Hematopoietic multipotent progenitor cell treated with erythropoietin and hydrocortisone succinate and interleukin-3 and kit ligand, for 6 days (in vitro differentiated cells): ENCODE data around the gene TCF21.
"Not testable (repeated sequence)": the region's sequence is repeated elsewhere in the genome, so short reads cannot be mapped to it uniquely, and the experiment has no call there.

Source experiments
- DNase-seq: peaks from one replicate; pipeline ENCODE4 v3.0.0-alpha.2; 2015

TCF21 gene

GRCh38 chr6:133888929-133889556 lies at the start of gene TCF21:
TCF21 (plus strand) TSS chr6:133889113; CDS start chr6:133889398, 285 bp downstream.
- no peak for DNase-seq

DNA sequence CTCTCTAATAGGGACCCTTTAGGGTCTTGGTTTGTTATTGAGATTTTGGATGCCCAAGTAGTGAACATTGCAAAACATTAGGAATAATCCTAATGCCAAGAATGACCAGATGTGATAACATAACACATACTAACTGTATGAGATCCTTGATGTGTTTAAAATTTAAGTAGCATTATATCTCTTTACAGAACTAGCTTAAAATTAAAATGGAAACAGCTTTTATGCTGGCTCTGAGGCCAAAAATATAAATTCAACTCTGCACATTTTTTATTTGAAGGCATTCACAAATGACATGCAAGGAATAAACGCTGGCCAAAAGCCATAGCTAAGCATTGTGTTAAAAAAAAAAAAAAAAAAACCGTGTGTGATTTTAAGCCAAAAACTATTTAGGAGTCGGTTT lies 47.7 kb upstream of the TCF21 start:
- no peak for DNase-seq

DNA sequence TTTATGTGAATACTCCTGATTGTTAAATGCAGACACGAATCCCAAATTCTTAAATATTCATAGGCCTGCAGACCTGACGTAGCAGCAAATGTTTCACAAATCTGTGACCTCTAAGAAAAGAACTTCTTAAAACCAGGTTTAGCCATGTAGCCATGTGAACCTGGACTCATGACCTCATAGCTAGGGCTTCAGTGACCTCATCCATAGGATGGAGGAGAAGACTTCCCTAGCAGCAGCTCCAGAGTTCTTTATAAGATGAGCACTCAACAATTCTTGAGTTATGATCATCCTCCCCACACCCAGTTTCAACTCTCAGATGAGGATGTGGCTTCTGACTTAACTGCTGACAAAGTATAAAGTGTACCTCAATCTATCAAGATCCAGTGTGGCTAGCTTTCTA lies 45.8 kb upstream of the TCF21 start:
- DNase-seq, result no peak

DNA sequence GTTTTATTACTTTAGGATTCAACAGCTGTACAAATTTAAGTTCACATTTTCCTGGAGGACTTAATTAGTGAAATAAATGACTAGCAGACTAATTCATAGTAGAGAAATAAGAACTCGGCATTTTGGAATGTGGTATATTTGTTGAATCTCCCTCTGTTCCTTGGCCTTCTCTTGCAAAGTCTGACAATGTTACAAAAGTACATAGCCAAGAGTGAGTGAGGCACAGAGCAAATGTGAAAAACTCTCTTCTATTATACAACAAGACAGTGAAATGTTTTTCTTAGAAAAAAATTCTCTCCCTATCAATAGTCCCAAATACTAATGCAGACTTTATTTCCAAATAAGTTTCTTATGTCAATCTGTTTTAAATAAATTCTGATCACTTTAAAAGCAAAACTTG lies 44.2 kb upstream of the TCF21 start:
- DNase-seq, result no peak

GRCh38 chr6:133854041-133854363 lies 34.9 kb upstream of the TCF21 start:
- no peak for DNase-seq

DNA sequence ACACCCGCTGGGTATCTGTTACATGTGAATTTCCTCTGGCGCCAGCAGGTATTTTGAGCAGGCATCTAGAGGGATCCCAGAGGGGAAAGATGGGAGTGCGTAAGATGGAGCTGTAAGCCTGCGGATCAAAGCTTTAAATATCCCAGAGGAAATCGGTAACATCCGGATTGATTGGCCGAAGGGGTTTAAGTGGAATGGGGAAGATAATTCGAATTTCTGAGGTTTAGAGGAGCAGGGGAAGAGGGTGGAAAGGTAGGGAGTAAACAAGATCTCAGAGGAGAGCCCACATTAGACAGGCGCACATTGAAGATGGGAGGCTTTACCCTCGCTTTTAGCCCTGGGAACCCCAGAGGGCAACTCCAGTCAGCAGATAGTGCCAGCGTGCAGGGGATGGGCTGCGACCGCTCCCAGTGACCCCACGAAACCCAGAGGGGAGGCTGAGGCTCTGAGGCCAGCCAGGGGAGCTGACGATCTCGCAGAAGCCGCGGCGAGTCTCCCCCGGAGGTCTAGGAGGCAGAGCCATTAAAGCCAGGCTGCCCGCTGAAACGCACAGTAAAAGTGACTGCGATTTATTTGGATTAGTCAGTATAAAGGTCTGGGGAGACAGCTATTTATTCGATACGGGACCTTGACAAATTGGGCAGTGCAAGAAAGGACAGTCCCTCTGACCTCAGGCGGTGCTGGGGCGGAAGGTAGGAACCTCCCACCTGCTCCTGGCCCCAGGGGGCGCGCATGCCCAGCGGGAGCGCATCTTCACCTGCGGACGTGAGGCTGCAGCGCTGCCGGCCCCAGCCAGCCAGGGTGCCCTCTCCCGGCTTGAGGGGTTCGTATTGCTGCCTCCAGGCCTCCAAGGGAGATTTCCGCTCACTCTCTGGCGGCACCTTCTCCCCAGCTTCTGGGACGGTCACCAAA lies 34.3 kb upstream of the TCF21 start:
- DNase-seq, result no peak

- no peak for DNase-seq
These were observed 33.5 kb upstream of the TCF21 start for GRCh38 chr6:133855276-133855990.

GRCh38 chr6:133855991-133856370 lies 32.9 kb upstream of the TCF21 start:
- no peak for DNase-seq

GRCh38 chr6:133856911-133857310 lies 32.0 kb upstream of the TCF21 start:
- no peak for DNase-seq

DNA sequence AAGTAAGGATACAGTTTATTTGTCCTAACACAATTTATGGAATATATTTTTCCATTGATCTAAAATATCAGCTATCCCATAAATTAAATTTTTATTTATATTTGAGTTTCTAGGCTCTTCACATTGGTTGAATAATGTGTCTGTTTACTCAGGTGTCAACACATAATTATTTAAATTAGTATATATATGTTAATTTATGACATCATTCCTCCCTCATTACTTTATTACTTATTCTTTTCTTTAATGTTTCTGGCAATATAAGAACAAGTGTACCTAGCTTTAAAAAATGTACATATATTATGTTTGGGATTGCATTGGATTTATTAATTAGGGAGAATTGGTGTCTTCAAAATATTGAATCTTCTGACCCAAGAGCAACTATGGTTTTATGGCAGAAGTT lies 31.2 kb upstream of the TCF21 start:
- no peak for DNase-seq

DNA sequence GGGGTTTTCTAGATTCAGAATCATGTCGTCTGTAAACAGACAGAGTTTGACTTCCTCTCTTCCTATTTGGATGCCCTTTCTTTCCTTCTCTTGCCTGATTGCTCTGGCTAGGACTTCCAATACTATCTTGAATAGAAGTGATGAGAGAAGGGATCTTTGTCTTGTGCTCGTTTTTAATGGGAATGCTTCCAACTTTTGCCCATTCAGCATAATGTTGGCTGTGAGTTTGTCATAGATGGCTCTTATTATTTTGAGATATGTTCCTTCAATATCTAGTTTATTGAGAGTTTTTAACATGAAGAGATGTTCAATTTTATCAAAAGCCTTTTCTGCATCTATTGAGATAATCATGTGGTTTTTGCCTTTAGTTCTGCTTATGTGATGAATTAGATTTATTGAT lies 27.6 kb upstream of the TCF21 start:
- not testable (repeated sequence) for DNase-seq

GRCh38 chr6:133863228-133863627 lies 25.7 kb upstream of the TCF21 start:
- no peak for DNase-seq

DNA sequence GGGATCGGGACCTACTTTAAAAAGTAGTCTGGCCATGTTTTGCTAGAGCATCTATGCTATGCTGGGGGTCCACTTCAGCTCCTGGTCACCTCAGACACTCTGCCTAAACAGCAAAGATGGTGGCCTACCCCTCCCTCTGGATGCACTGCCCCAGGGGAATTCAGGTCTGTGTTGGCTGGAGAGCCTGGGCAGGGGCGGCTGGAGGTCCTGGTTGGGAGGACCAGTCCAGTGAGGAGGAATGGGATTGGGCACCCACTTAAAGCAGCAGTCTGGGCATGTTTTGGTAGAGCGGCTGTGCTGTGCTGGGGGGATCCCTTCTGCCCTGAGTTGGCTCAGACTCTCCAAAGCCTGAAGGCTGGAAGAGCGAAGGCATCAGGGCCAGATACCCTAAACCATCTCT lies 23.2 kb upstream of the TCF21 start:
- no peak for DNase-seq

DNA sequence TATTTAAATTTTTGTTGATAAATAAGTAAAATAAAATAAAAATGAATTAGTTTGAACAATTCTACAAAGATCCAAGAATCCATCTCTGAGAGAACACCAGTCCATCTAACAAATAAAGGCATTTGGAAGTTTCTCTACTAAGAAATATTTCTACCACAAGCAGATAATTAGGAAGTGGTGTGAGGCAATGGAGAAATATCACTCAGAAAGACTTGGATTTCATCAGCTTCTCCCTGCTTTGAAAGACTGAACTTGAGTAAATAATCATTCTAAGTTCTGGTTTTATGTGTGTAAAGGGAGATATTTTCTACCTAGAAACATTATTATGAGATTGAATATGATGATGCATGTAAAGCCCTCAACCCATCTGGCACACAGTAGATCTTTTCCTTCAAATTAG lies 17.8 kb upstream of the TCF21 start:
- no peak for DNase-seq

GRCh38 chr6:133873538-133873937 lies 15.4 kb upstream of the TCF21 start:
- DNase-seq, result no peak

- no peak for DNase-seq
These were observed 11.8 kb upstream of the TCF21 start for GRCh38 chr6:133877116-133877515.

- no peak for DNase-seq
These were observed 8.9 kb upstream of the TCF21 start for GRCh38 chr6:133880006-133880405.

DNA sequence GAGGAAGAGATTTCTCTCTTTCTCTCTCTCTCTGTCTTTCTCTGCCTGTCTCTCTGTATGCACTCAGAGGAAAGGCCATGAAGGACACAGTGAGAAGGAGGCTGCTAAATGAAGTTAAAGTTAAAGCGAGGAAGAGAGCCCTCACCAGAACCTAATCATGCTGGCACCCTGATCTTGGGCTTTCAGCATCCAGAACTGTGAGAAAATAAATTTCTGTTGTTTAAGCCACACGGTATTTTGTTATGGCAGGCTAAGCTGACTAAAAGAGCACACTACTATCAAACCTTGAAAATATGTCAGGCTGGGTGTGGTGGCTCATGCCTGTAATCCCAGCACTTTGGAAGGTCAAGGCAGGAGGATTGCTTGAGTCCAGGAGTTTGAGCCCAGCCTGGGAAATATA lies 8.0 kb upstream of the TCF21 start:
- no peak for DNase-seq

DNA sequence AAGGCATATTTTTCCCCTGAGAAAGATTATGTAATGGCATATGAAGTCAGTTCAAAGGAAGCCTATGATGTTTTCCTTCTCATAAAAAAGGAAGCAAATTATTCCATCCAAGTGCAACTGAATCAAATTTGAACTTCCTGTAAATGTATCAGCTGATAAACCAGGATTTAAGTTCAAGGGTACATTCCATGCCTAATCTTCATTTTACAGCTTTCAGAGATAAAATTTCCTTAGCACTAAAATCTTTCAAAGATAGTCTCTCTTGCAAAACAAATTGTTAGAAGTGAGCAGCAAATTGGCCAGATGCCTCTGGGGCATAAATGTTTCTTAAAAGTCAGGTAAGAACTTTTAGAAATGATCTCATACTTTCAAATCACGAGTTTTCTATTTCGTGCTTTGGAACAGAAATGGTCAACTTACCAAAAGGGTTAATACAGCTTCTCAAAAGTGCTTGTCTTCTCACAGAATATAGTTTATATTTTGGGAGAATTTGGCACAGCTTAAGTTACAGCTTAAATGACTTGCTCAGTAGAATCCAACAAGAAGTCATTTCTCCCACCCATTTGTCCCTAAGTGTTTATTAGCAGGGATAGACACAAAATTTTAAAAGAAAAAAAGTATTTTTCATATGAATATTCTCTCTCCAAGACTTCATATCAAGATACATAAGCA lies 2.7 kb upstream of the TCF21 start:
- no peak for DNase-seq

DNA sequence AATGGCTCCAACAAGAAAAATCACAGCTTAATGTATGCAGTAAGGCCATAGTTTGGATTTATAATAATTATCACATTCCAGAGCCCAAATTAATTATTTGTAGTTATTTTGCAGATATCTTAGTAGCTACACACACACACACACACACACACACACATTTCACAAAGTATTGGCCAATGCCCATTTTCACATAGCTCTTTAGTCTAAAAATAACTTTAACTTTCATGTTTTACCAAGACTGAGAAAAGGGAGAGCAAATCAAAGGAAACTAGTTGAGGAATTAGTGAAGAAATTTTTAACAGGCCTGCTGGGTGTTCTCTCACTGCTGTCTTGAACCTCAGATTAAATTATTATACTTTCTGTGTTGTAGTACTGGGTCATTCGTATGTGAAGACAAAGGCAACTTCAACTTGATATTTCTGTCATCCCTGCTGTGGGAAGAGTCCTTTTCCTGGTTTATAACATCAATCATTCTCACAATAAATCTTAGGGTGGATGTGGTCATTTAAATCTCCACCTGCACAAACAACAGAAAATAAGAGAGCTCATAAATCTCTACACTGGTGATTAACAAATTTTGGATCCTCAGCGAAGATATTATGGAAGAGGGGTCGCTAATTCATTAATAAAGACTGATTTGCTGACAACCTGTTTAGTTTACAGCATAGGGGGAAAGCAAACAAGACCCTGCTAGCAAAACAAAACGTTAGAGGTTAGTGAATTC lies 1.6 kb upstream of the TCF21 start:
- no peak for DNase-seq

GRCh38 chr6:133887880-133888230 lies 1.1 kb upstream of the TCF21 start:
- DNase-seq, result no peak

DNA sequence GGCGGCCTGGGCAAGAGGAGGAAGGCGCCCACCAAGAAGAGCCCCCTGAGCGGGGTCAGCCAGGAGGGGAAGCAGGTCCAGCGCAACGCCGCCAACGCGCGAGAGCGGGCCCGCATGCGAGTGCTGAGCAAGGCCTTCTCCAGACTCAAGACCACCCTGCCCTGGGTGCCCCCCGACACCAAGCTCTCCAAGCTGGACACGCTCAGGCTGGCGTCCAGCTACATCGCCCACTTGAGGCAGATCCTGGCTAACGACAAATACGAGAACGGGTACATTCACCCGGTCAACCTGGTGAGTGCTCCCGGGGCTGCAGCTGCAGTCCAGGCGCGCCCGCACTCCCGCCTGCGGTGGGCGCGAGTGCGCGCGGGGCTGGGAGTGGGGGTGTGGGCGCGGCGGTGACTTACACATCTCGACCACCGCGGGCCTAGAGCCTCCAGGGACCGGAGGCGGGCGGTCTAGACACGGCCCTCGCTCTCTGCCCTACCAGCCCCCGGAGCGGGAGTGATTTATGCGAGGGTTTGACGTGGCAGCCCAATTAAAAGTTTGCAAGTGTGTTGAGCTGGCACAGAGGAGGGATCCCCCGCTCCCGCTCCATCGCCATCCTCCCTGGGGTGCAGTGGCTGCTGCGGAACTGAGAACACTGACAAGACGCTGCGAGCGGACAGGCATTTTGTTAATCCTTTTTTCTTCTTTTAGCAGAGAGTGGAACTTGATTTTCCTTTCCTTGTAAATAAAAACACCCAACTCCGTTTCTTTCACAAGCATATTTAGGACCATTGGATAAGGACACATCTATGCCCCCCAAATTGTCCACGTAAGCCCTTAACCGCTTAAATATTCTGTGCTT lies 867 bp downstream of the TCF21 start:
- no peak for DNase-seq
